Esophagus squamous epithelium (tissue), 5 donors: ENCODE results near the gene AIPL1. TPM values are rescaled to one million over a fixed set of nuclear protein-coding genes. Genes with fewer than 3 reads are reported as not detected.
"Not testable (repeated sequence)": the region's sequence is repeated elsewhere in the genome, so short reads cannot be mapped to it uniquely, and the experiment has no call there.

Experiments
- DNase-seq: peaks from one replicate; lab custom pipeline; 2025; lab: John Stamatoyannopoulos, UW
- H3K27ac ChIP-seq, 4 donors: fragments of 200-600 bp; sonication (generic); one replicate each; pipeline ENCODE4 v1.5.1; 2016 to 2019; ENCODE audit warnings: mild to moderate bottlenecking in 1 of 4
- H3K27me3 ChIP-seq, 4 donors: fragments of 200-600 bp; sonication (generic); 1 replicate in 3 of 4; 2 replicates in 1 of 4; pipeline versions ENCODE4 v1.5.1 to v1.6.0; 2017 to 2021; ENCODE audit warnings: antibody characterized with exemption in 1 of 4
- H3K36me3 ChIP-seq, 3 donors: fragments of 200-600 bp; sonication (generic); one replicate each; pipeline ENCODE4 v1.5.1; 2016 to 2019
- H3K4me1 ChIP-seq, 3 donors: fragments of 200-600 bp; sonication (generic); one replicate each; pipeline ENCODE4 v1.5.1; 2017 to 2019
- H3K4me3 ChIP-seq, 4 donors: fragments of 200-600 bp; sonication (generic); 1 replicate in 3 of 4; 2 replicates in 1 of 4; pipeline ENCODE4 v1.5.1; 2016 to 2019; ENCODE audit warnings: mild to moderate bottlenecking in 2 of 4, moderate library complexity in 1 of 4
- H3K9me3 ChIP-seq, 3 donors: fragments of 200-600 bp; sonication (generic); one replicate each; pipeline ENCODE4 v1.5.1; 2016 to 2019
- CTCF ChIP-seq, 6 experiments: fragments of 450-650 bp in 4 of 6; fragments of 200-600 bp in 2 of 6; sonication (generic) in 2 of 6; IDR thresholded peaks; one replicate each; pipeline ENCODE4 v1.5.1; 2016 to 2019; ENCODE audit warnings: antibody characterized with exemption in 6 of 6, mild to moderate bottlenecking in 4 of 6, moderate library complexity in 4 of 6
- POLR2A ChIP-seq, 4 donors: fragments of 450-650 bp; IDR thresholded peaks; one replicate each; pipeline ENCODE4 v1.6.1; 2017; ENCODE audit warnings: antibody characterized with exemption in 4 of 4, mild to moderate bottlenecking in 4 of 4, moderate library complexity in 3 of 4
- WGBS, 2 donors: methylation state at CpG; one replicate each; pipeline ENCODE4 v1.1.5; 2018; 5-methylcytosine and 5-hydroxymethylcytosine counted together
- intact Hi-C: fragments of 100-400 bp; cut with DNase I; formaldehyde crosslinking; loops from one replicate; pipeline ENCODE4 v1.15.0; 2022
- total RNA-seq, 4 donors: library from RNA; depleted of rRNA; stranded (reverse); fragments of >200 nt; gene quantifications; one replicate each; pipeline ENCODE4 v1.1.0, GENCODE V29; 2016
- donor health status: DM: yes; HTN: yes; CAD: no.

Gene AIPL1
- total RNA-seq = not detected

GRCh38 chr17:6435051-6435450, at the start of gene AIPL1:
Gene AIPL1, minus strand, starts transcription at chr17:6435121. Its CDS starts 17 bp downstream, at chr17:6435104.
- no peak for DNase-seq
- H3K27me3 ChIP-seq = peaks cover 0 to 42% (median 3%) of the 10 kb centered on the region in 4 donors
- TF ChIP-seq POLR2A (IDR thresholded peaks at IDR 0.05) (no peak), CTCF (IDR thresholded peaks at IDR 0.05) (no peak)
- no peaks in the 10 kb centered on the region for H3K36me3 ChIP-seq
- H3K4me3 ChIP-seq = no peak within 1 kb of the TSS
- 59 to 73% methylated on average over 4 to 6 of the region's 16 CpGs for WGBS, 2 donors
- H3K27ac ChIP-seq = no peak within 1 kb of the TSS
- no peaks in the 10 kb centered on the region for H3K4me1 ChIP-seq
- peaks cover 0 to 6% (median 4%) of the 10 kb centered on the region in 3 donors for H3K9me3 ChIP-seq
- intact Hi-C loops = no loop called here

- Histone ChIP-seq H3K9me3 (no peaks in the 10 kb centered on the region), H3K36me3 (peaks cover 0 to 69% (median 0%) of the 10 kb centered on the region in 3 donors), H3K27me3 (no peaks in the 10 kb centered on the region), H3K27ac (no peak overlapping the region), H3K4me3 (no peak overlapping the region), H3K4me1 (peaks cover 0 to 24% (median 6%) of the 10 kb centered on the region in 3 donors)
- intact Hi-C loops = no loop called here
- WGBS, 2 donors = 88 to 100% methylated on average over 1 to 10 of the region's 16 CpGs
- TF ChIP-seq POLR2A (IDR thresholded peaks at IDR 0.05) = no peak
- TF ChIP-seq CTCF (IDR thresholded peaks at IDR 0.05) = no peak
- DNase-seq = no peak
These were observed 48.6 kb upstream of the AIPL1 start for GRCh38 chr17:6483507-6483906.

- H3K9me3 ChIP-seq, H3K27me3 ChIP-seq, H3K27ac ChIP-seq, H3K4me3 ChIP-seq, DNase-seq, intact Hi-C loops: not testable (repeated sequence)
- peaks cover 0 to 21% (median 4%) of the 10 kb centered on the region in 3 donors for H3K4me1 ChIP-seq
- 76 to 89% methylated on average over 10 of the region's 10 CpGs for WGBS, 2 donors
- H3K36me3 ChIP-seq = peaks cover 0 to 74% (median 0%) of the 10 kb centered on the region in 3 donors
These were observed 47.9 kb upstream of the AIPL1 start for GRCh38 chr17:6482796-6483195.

GRCh38 chr17:6482105-6482455, 47.2 kb upstream of the AIPL1 start:
- peaks cover 0 to 79% (median 0%) of the 10 kb centered on the region in 3 donors for H3K36me3 ChIP-seq
- intact Hi-C loops = no loop called here
- H3K27ac ChIP-seq = no peak overlapping the region
- H3K27me3 ChIP-seq = no peaks in the 10 kb centered on the region
- WGBS, 2 donors = 88 to 90% methylated on average over 6 of the region's 6 CpGs
- TF ChIP-seq POLR2A (IDR thresholded peaks at IDR 0.05) (no peak), CTCF (IDR thresholded peaks at IDR 0.05) (no peak)
- no peak for DNase-seq
- no peak overlapping the region for H3K4me3 ChIP-seq
- H3K4me1 ChIP-seq = peaks cover 0 to 21% (median under 1%) of the 10 kb centered on the region in 3 donors
- H3K9me3 ChIP-seq = no peaks in the 10 kb centered on the region

GRCh38 chr17:6480303-6480675, 45.4 kb upstream of the AIPL1 start:
- Histone ChIP-seq H3K9me3 (no peaks in the 10 kb centered on the region), H3K27me3 (no peaks in the 10 kb centered on the region), H3K36me3 (peaks cover 0 to 75% (median 0%) of the 10 kb centered on the region in 3 donors), H3K4me3 (no peak overlapping the region), H3K27ac (no peak overlapping the region), H3K4me1 (peaks cover 7 to 38% (median 15%) of the 10 kb centered on the region in 3 donors)
- no peak for DNase-seq
- WGBS, 2 donors = 68 to 80% methylated on average over 3 to 8 of the region's 9 CpGs
- intact Hi-C loops = no loop called here
- TF ChIP-seq CTCF (IDR thresholded peaks at IDR 0.05) (no peak), POLR2A (IDR thresholded peaks at IDR 0.05) (no peak)
